Astrocyte of the cerebellum (primary cell): Measurements from ENCODE around the gene HLA-B.

Experiments
- DNase-seq: peaks from one replicate; pipeline ENCODE4 v3.0.0-alpha.2; 2011; ENCODE audit warnings: low read depth
- H3K4me3 ChIP-seq: 2 replicates; pipeline ENCODE4 v1.5.1; 2011; ENCODE audit warnings: mild to moderate bottlenecking, low read depth, low read length, moderate library complexity
- in situ Hi-C: cut with HindIII; loops from 2 replicates; pipeline ENCODE4 v1.10.0; 2017; ENCODE audit warnings: low sequenced_read_pairs
- TF ChIP-seq, protein P1 (sequence below): IDR thresholded peaks from 2 replicates; pipeline ENCODE4 v1.5.1; 2012; ENCODE audit warnings: low read length, low read depth, moderate library complexity, mild to moderate bottlenecking; ENCODE audit errors: missing control alignments

Gene HLA-B

GRCh38 chr6:31353384-31353945, 3.5 kb downstream of the HLA-B start:
- in situ Hi-C loops = no loop called here
- DNase-seq = no peak
- no peak overlapping the region for H3K4me3 ChIP-seq
- TF ChIP-seq, protein P1, sequence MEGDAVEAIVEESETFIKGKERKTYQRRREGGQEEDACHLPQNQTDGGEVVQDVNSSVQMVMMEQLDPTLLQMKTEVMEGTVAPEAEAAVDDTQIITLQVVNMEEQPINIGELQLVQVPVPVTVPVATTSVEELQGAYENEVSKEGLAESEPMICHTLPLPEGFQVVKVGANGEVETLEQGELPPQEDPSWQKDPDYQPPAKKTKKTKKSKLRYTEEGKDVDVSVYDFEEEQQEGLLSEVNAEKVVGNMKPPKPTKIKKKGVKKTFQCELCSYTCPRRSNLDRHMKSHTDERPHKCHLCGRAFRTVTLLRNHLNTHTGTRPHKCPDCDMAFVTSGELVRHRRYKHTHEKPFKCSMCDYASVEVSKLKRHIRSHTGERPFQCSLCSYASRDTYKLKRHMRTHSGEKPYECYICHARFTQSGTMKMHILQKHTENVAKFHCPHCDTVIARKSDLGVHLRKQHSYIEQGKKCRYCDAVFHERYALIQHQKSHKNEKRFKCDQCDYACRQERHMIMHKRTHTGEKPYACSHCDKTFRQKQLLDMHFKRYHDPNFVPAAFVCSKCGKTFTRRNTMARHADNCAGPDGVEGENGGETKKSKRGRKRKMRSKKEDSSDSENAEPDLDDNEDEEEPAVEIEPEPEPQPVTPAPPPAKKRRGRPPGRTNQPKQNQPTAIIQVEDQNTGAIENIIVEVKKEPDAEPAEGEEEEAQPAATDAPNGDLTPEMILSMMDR = no peak

- in situ Hi-C loops = no loop called here
- no peak overlapping the region for H3K4me3 ChIP-seq
- DNase-seq = no peak
- TF ChIP-seq, protein P1 = no peak
Measured at GRCh38 chr6:31352683-31353383, 4.1 kb downstream of the HLA-B start.

DNA sequence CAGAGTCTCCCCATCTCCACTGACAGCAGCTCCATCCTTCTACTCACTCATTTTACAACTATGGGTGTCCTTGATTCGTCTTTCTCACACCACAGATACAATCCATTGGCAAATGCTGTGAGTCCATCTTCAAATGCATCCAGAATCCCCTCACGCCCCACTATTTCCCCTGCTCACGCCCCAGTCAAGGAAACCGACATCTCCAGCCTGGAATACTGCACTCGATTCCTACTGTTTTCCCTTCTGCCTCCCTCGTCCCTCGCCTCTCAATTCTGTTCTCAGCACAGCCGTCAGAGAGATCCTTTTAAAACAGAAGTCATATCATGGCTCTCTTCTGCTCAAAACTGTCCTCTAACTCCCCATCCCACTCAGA, 4.7 kb downstream of the HLA-B start:
- DNase-seq = no peak
- in situ Hi-C loops = no loop called here
- no peak overlapping the region for H3K4me3 ChIP-seq
- TF ChIP-seq, protein P1 = no peak

- no peak for DNase-seq
- TF ChIP-seq, protein P1 = no peak
- H3K4me3 ChIP-seq = no peak overlapping the region
- in situ Hi-C loops = no loop called here
Measured at GRCh38 chr6:31351401-31352309, 5.3 kb downstream of the HLA-B start.

- DNase-seq = no peak
Measured at GRCh38 chr6:31351033-31351380, 6.0 kb downstream of the HLA-B start.

More at GRCh38 chr6:31351033-31351380, 6.0 kb downstream of the HLA-B start:
- TF ChIP-seq, protein P1 = no peak
- H3K4me3 ChIP-seq = no peak overlapping the region
- in situ Hi-C loops = no loop called here
